Measurements from ENCODE around the gene HK1.

DNA sequence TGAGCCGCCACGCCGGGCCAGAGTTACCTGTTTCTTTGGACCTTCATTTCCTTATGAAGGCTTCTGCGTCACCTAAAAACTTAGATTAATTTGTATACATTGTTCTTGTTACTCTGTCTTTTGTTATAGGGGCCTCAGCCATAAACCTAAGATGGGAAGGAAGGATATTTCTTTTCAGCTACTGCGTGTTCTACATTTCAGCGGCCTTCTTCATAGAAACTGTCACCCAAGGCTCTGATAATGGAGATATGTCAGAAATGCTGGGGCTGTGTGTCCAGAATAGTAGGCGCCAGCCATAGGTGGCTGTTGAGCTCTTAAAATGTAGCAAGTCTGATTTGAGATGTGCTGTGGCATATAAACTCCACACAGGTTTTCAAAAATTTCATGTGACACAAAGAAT is 52.9 kb downstream of the HK1 start:
- TF ChIP-seq, protein P1, sequence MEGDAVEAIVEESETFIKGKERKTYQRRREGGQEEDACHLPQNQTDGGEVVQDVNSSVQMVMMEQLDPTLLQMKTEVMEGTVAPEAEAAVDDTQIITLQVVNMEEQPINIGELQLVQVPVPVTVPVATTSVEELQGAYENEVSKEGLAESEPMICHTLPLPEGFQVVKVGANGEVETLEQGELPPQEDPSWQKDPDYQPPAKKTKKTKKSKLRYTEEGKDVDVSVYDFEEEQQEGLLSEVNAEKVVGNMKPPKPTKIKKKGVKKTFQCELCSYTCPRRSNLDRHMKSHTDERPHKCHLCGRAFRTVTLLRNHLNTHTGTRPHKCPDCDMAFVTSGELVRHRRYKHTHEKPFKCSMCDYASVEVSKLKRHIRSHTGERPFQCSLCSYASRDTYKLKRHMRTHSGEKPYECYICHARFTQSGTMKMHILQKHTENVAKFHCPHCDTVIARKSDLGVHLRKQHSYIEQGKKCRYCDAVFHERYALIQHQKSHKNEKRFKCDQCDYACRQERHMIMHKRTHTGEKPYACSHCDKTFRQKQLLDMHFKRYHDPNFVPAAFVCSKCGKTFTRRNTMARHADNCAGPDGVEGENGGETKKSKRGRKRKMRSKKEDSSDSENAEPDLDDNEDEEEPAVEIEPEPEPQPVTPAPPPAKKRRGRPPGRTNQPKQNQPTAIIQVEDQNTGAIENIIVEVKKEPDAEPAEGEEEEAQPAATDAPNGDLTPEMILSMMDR (IDR thresholded peaks at IDR 0.05; ENCODE audit: low read depth, low read length, missing input control) = no peak
- no peak for TF ChIP-seq NR2F2 (IDR thresholded peaks at IDR 0.05)
- no peak for TF ChIP-seq HNF4G (IDR thresholded peaks at IDR 0.05)
- TF ChIP-seq, protein P2, sequence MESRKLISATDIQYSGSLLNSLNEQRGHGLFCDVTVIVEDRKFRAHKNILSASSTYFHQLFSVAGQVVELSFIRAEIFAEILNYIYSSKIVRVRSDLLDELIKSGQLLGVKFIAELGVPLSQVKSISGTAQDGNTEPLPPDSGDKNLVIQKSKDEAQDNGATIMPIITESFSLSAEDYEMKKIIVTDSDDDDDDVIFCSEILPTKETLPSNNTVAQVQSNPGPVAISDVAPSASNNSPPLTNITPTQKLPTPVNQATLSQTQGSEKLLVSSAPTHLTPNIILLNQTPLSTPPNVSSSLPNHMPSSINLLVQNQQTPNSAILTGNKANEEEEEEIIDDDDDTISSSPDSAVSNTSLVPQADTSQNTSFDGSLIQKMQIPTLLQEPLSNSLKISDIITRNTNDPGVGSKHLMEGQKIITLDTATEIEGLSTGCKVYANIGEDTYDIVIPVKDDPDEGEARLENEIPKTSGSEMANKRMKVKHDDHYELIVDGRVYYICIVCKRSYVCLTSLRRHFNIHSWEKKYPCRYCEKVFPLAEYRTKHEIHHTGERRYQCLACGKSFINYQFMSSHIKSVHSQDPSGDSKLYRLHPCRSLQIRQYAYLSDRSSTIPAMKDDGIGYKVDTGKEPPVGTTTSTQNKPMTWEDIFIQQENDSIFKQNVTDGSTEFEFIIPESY (IDR thresholded peaks at IDR 0.05) = no peak
- TF ChIP-seq RXRA (IDR thresholded peaks at IDR 0.05) = no peak
- TF ChIP-seq TAF1 (conservative IDR thresholded peaks at IDR 0.05) = no peak
- TF ChIP-seq GABPA (IDR thresholded peaks at IDR 0.05 in 1 of 2, conservative IDR thresholded peaks at IDR 0.05 in 1 of 2) = no peak

All from liver (tissue), 3 donors.